ENCODE data around the gene MYLK.
"Not testable (repeated sequence)": the region's sequence is repeated elsewhere in the genome, so short reads cannot be mapped to it uniquely, and the experiment has no call there.

Gene MYLK, protein sequence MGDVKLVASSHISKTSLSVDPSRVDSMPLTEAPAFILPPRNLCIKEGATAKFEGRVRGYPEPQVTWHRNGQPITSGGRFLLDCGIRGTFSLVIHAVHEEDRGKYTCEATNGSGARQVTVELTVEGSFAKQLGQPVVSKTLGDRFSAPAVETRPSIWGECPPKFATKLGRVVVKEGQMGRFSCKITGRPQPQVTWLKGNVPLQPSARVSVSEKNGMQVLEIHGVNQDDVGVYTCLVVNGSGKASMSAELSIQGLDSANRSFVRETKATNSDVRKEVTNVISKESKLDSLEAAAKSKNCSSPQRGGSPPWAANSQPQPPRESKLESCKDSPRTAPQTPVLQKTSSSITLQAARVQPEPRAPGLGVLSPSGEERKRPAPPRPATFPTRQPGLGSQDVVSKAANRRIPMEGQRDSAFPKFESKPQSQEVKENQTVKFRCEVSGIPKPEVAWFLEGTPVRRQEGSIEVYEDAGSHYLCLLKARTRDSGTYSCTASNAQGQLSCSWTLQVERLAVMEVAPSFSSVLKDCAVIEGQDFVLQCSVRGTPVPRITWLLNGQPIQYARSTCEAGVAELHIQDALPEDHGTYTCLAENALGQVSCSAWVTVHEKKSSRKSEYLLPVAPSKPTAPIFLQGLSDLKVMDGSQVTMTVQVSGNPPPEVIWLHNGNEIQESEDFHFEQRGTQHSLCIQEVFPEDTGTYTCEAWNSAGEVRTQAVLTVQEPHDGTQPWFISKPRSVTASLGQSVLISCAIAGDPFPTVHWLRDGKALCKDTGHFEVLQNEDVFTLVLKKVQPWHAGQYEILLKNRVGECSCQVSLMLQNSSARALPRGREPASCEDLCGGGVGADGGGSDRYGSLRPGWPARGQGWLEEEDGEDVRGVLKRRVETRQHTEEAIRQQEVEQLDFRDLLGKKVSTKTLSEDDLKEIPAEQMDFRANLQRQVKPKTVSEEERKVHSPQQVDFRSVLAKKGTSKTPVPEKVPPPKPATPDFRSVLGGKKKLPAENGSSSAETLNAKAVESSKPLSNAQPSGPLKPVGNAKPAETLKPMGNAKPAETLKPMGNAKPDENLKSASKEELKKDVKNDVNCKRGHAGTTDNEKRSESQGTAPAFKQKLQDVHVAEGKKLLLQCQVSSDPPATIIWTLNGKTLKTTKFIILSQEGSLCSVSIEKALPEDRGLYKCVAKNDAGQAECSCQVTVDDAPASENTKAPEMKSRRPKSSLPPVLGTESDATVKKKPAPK (N-terminal part only)

DNA sequence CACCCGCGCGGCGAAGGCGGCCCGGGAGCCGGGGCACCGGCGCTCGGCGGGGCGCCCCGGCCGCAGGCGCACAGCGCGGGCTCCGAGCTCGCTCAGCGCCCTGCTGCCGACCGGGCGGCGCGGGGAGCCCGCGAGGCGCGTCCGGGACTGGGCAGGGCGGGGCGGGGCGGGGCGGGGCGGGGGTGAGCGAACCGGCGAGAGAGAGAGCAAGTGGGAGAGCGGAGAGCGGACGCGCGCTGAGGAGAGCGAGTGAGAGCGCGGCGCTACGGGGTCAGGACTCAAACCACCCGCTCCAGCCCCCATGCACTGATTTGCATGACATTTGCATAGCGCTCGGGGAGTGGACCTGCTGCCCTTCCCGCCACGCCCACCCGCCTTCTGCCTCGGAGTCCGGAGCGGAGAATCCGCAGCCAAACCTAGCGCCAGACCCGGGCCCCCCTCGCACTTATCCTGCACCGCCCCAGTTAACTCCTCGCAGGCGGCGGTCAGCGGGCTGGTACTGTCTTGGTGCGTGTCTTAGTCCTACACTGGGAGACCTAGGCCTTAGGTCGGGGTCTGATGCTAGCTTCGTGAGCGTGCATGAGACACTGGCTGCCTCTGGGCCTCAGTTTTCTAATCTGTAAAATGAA, at the start of gene MYLK:
TSS of gene MYLK (minus strand) at position 130 of the 629 bp plus-strand sequence. CDS start 90,491 bp downstream, outside the sequence.
- peak; percentile 70 for DNase-seq

DNA sequence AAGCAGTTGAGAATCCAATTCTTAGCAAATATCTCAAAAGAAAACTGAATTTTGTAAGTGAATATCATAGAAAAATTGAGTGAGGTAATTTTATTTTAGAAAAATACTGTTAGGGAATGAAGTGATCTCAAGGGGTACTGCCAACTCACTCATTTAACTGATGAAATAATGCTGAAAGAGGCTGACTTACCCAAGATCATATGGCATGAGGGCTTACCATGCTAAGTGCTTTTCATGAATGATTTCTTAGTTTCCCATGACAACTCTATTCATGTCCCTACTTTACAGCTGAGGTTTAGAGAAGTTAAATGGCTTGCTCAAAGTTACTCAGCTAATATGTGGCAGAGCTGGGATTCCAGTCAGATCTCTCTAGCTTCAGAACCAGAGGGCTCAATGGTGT, 46.3 kb upstream of the MYLK start:
- no peak for DNase-seq

DNA sequence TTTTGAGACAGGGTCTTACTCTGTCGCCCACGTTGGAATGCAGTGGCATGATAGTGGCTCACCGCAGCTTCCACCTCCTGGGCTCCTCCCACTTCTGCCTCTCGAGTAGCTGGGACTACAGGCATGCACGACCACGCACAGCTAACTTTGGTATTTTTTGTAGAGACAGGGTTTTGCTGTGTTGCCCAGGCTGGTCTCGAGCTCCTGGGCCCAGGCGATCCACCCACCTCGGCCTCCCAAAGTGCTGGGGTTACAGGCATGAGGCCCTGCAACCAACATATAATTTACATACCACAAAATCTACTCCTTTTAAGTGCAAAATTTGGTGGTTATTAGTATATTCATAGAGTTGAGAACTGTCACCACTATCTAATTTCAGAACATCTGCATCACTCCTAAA, 45.2 kb upstream of the MYLK start:
- no peak for DNase-seq

DNA sequence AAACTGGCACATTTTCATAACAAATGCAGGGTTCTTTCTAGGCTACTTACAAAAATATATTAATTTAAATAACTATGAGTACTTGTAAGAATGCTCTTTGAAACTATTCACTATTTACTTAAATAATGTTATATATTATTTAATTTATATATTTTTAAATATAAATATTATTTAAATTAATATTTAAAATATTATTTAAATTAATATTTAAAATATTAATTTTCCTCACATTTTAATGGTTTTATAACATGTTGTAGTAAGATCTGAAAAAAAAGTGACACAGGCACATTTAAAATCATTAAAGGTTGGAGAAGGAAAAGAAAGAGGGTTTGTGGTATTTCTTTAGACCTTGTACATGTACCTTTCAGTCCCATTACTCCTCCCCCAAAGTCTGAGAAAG, 42.3 kb upstream of the MYLK start:
- DNase-seq = no peak

DNA sequence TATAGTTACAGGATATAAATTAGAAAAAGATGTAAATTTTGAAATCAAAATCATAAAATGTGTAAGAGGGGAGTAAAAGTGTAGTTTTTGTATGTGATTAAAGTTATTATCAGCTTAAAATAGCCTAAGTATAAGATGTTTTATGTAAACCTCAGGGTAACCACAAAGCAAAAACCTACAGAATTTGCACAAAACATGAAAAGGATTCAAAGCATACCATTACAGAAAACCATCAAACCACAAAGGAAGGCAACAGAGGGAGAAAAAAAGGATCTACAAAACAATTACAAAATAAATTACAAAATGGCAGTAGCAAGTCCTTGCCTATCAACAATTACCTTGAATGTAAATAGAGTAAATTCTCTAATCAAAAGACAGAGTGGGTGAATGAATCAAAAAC, 36.7 kb upstream of the MYLK start:
- DNase-seq = no peak

DNA sequence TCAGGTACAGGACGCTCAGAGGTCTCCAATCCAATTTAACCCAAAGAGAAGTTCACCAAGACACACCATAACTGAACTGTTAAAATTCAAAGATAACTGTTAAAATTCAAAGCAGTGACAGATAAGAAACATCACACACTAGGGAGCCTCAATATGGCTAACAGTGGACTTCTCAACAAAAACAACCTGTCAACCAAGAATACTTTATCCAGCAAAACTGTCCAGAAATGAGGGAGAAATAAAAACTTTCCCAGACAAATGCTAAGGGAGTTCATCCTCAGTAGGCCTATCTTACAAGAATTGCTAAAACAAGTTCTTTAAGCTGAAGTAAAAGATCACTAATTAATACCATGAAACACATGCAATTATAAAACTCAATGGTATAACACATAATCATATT, 36.3 kb upstream of the MYLK start:
- no peak for DNase-seq

DNA sequence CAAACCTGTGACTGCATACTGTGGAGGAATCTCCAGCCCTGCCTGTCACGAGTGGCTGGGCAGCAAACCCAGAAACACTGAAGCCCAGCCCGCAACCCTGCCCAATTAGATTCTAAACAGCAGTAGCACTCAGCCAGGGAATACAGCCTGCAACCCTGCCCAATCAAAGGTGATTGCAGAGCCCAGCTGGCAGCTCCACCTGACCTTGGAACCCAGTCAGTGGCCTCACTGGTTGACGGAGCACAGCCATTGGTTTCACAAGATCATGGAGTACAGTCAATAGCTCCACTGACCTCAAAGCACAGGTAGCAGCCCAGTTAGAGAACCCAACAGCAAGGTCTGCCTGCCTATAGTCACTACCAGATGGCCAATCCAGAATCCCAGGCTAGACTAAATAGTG, 35.2 kb upstream of the MYLK start:
- DNase-seq = no peak

DNA sequence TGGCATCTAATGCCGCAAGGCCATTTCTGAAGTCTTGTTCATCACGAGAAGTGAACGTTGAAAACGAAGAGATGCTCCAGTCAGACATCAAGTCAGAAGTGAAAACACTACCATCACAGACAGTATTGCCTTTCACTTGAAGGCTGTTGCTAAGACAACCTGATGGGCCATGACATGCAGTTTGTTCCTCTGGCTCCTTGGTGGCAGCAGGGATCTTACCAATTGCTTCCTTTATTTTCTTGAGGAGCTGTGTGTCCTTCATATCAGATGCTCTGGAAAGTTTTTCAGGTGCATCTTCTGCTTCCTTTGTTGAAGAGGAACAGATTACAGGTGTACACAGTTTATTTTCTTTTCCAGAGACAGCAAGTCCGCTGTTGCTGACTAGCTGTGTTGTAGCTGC, 30.7 kb upstream of the MYLK start:
- no peak for DNase-seq

DNA sequence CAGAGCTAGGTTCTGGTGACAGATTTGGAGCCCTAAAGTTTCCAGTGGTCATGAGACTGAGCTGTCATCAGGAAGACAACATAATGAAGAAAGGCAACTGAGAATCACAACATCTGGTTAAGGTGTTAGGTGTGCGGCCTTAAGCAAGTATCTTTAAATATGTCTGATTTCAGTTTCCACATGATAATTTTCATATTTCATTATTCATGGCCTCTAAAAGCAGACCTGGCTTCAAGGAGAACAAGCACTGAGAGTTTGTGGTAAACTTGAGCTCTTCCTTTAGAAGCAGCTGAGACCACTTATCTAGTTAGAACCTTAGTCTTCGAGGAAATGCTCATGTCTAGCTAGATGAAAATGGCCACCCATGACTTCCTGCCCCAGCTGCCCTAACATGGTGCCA, 25.7 kb upstream of the MYLK start:
- no peak for DNase-seq

DNA sequence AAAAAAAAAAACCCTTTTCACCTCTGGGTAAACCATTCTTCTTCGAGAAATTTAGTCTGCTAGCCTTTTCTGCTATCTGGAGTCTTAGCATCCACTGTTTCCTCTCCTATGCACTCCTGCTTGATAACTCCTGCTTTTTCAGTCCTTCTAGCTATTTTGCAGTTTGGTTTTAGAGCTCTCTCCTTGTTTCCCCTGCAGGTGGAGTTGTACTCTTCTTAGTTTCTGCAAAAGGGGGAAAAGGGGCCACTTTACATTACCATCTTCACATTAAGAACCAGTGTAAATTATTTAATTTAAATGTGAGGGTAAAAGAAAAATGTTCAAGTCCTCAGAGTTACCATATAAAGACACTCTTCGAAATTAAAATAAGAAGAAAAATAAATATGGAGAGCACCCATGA, 23.6 kb upstream of the MYLK start:
- DNase-seq = no peak

DNA sequence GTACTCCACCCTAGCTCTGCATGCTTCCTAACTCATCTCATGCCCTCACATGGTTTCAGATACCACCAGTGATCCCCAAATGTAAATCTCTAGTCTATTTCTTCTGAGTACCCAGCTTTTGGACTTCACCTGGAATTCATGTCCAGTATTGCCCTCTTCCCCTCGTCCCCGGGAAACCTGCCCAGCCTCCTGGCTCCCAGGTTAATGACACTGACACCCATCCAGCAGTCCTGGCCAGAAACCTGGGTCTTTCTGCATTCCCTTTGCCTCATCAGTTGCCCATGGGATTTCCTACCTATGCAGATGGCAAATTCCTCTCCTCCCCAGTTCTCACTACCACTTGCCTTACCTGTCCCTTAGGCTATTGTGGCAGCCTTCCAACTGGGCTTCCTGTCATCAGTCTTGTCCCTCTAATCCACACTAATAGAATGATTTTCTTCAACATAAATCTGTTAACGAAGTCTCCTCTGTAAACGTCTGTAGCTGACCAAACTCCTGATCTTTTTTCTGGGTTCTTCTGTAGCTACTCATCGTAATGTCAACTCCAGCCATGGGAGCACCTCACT, 15.3 kb upstream of the MYLK start:
- no peak for DNase-seq

DNA sequence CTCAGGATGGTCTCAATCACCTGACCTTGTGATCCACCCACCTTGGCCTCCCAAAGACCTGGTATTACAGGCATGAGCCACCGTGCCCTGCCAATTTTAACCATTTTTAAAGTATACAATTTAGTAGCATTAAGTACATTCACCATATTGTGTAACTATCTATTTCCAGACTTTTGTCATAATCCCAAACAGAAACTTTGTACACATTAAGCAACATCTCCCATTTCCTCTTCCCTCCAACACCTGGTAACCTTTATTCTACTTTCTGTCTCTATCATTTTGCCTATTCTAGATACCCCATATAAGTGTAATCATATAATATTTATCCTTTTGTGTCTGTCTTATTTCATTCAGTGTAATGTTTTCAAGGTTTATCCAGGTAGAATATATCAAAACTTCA, 8.9 kb upstream of the MYLK start:
- DNase-seq = no peak

DNA sequence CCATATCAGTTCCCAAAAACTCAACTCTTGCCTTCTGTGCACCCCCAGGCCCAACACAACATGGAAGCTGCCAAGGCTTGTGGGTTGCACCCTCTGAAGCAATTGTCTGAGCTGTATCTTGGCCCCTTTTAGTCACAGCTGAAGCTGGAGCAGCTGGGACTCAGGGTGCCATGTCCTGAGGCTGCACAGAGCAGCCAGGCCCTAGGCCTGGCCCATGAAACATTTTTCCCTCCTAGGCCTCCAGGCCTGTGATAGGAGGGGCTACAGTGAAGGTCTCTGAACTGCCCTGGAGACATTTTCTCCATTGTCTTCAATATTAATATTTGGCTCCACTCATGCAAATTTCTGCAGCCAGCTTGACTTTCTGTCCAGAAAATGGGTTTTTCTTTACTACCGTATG, 8.1 kb upstream of the MYLK start:
- no peak for DNase-seq

DNA sequence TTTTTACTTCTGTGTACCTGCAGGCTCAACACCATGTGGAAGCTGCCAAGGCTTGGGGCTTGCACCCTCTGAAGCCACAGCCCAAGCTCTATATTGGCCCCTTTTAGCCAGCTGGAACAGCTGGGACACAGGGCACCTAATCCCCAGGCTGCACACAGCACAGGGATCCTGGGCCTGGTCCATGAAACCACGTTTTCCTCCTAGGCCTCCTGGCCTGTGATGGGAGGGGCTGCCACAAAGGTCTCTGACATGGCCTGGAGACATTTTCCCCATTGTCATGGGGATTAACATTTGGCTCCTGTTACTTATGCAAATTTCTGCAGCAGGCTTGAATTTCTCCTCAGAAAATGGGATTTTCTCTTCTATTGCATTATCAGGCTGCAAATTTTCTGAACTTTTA, 6.9 kb upstream of the MYLK start:
- not testable (repeated sequence) for DNase-seq

DNA sequence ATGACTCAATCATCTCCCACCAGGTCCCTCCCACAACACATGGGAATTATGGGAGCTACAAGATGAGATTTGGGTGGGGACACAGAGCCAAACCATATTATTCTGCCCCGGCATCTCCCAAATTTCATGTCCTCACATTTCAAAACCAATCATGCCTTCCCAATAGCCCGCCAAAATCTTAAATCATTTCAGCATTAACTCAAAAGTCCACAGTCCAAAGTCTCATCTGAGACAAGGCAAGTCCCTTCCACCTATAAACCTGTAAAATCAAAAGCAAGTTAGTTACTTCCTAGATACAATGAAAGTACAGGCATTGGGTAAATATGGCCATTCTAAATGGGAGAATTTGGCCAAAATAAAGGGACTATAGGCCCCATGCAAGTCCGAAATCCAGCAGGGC, 6.0 kb upstream of the MYLK start:
- not testable (repeated sequence) for DNase-seq

DNA sequence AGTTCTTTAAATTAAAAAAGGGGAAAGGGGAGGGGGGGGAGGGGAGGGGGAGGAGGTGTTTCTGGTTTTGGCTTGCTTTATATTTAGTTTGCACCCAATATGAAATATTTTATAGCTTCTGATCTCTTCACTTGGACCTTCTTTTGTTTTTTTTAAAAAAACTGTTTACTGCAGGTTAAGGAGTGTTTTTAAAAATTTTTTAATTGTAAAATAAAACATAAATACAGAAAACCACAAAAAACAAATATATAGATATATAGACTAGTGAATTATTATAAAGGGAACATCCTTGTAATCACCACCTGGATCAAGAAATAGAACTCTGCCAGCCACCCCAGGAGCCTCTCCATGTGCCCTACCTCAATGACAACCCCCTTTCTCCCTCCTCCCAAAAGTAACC, 861 bp upstream of the MYLK start:
- no peak for DNase-seq

DNA sequence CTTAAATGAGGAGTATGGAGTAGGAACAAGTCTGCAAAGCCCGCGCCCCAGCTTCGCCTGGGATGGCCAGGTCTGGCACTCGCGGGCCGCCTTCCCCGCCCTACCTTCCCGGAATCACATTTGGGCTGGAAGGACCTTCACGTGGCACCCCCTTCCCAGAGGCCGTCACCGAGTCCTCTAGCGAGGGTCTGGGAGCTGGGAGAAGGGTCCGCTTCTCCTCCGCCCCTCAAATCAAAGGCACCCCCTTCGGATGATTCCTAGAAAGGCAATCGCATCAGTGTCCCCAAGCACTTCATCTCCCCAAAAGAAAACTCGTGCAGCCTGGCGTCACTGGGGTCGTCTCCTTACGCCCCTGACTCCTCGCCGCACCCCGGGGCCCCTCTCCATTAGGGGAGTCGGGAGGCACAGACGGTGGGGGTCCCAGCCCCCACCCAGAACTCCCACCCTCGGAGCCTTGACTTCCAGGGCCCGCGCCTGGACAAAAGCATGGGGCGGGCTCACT, 380 bp downstream of the MYLK start:
- no peak for DNase-seq

DNA sequence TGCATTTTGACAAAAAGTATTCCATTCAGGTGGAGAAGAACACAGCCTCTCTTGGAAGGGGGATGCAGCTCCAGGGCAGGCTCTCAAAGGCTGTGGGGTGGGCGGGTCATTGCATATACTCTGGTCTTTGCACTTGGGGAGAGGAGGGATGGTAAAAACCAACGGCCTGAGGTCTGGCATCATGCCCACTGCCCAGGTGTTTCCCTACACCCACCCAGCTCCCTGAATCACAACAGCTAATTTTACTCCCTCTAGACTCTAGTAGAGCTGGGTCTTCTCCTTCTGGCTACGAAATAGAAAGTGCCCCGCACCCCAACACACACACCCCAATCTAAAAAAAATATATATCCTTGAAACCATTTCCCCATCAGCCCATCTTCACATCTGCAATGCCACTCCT, 1.0 kb downstream of the MYLK start:
- DNase-seq = no peak

DNA sequence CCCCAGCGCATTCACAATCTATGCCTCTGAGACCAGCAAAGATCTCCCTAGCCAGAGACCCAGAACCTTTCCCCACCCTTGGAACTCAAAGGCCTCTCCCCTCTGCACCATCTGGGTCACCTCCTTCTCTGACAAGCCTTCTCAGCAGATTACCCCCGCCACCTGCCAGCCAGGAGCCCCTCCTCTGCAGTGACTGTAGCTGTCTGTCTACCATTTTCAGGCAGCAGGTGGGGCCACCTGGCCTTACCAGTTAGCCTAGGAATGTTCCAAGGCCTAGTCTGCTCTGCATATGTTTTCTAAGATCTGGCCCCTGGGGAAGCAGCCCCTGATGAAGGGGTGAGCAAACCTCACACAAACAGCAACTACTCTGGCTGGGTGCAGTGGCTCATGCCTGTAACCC, 2.4 kb downstream of the MYLK start:
- DNase-seq = no peak

DNA sequence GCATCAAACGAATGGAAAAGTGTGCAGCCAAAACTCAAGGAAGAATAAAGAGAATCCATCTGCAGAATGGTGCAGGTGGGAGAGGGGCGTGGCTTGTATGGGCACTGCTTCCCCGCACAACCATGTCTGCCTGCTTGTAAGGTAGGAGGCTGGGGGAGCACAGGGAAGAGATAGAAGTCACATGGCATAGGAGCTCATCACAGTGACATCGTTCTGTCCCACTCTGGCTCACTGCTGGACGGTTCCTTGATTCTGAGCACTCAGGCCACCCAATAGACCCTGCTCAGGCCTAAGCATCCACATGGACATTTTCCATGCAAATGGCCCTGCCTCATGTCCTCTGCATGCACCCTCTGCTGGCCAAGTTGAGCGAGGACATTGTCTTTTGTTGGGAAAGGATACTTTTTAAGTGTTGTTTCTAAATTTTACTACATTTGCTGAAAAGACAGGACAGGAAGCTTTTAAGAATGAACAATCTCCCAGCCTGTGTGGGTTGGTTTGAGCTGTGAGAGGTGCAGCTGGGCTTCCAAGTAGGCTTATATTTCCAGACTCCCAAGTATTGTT, 3.1 kb downstream of the MYLK start:
- DNase-seq = no peak

DNA sequence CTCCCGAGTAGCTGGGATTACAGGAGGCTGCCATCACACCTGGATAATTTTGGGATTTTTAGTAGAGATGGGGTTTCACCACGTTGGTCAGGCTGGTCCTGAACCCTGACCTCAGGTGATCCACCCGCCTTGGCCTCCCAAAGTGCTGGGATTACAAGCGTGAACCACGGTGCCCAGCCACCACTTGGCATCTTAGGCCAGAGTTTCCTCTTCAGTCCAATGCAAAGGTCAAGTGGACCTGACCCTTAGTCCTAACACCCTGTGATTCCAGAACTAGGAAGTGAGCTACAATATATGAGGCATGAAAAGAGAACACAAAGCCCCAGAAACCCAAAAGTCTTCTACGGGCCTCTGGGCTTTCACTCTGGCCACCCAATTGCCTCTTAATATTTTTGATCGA, 5.3 kb downstream of the MYLK start:
- no peak for DNase-seq

DNA sequence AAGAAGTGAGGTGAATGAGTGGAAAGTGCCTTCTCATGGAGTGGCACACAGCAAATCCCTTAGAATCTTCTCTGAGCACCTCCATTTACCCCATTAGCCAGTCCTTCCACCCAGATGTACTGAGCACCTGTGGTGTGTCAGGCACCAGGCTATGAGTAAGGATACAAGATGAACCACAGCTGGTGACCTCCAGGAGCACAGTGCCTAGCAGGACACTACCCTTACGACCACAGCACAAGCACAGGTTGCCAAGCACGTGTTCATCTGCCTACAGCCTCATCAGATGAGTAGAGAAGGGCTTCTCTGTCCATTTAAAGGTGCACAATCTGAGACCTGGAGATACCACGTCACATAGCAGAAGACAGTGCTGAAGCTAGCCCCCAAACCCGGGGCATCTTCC, 6.2 kb downstream of the MYLK start:
- DNase-seq = no peak

All from activated effector memory CD4-positive, alpha-beta T cell treated with anti-CD3 and anti-CD28 coated beads, Interleukin-2, amount 50 U/mL, for 16 hours (primary cell).